Subcutaneous adipose tissue (tissue), 4 donors: ENCODE results near the gene CATSPERD. TPM values are rescaled to one million over a fixed set of nuclear protein-coding genes. Genes with fewer than 3 reads are reported as not detected.

ENCODE experiments used
- total RNA-seq, 4 donors: library from RNA; depleted of rRNA; stranded (reverse); fragments of >200 nt; gene quantifications; one replicate each; pipeline ENCODE4 v1.1.0, GENCODE V29; 2016
- TF ChIP-seq, protein P1 (sequence below): fragments of 450-650 bp; IDR thresholded peaks from one replicate; pipeline ENCODE4 v1.5.1; 2016; ENCODE audit warnings: low read depth, mild to moderate bottlenecking, control low read depth, antibody characterized with exemption, moderate library complexity

Gene CATSPERD
- total RNA-seq, 4 donors from 2014 or later, result not detected

DNA sequence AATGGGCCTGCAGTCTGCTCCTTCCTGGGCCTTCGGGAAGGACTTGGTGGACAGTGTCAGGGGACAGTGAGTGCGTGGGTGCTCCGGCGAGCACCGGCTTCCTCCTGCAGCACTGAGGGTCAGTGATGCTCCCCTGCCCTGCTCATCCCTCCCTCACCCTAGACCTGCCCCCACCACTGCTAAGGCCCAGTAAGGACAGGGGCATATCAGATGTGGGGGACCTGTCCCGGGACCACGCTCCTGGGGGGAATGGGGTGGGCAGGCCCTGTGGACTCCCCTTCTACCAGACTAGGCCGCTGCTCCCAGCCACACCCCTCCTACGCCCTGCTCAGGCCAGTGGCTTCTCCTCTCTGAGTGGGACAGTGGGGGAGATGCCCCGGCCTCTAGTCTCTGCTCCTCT is 43.3 kb upstream of the CATSPERD start:
- TF ChIP-seq, protein P1, sequence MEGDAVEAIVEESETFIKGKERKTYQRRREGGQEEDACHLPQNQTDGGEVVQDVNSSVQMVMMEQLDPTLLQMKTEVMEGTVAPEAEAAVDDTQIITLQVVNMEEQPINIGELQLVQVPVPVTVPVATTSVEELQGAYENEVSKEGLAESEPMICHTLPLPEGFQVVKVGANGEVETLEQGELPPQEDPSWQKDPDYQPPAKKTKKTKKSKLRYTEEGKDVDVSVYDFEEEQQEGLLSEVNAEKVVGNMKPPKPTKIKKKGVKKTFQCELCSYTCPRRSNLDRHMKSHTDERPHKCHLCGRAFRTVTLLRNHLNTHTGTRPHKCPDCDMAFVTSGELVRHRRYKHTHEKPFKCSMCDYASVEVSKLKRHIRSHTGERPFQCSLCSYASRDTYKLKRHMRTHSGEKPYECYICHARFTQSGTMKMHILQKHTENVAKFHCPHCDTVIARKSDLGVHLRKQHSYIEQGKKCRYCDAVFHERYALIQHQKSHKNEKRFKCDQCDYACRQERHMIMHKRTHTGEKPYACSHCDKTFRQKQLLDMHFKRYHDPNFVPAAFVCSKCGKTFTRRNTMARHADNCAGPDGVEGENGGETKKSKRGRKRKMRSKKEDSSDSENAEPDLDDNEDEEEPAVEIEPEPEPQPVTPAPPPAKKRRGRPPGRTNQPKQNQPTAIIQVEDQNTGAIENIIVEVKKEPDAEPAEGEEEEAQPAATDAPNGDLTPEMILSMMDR, result no peak

DNA sequence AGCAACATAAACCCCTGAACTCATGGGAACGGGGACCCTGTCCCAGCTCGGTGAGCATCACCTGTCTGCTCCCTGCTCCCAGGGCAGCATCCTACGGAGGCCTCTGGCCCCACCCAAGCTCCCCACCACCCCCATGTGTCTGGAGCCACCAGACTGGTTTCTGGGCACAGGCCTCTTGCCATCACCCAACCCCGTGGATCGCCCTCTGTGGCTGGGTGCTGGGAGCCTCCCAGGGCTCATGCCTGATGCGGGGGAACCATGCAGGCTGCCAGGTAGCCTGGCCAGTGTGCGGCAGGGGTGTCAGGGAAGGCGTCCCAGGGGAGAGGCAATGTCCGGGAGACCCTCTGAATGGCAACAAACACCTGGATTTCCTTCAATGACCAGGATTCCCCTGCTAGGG is 42.9 kb upstream of the CATSPERD start:
- TF ChIP-seq, protein P1, result no peak

DNA sequence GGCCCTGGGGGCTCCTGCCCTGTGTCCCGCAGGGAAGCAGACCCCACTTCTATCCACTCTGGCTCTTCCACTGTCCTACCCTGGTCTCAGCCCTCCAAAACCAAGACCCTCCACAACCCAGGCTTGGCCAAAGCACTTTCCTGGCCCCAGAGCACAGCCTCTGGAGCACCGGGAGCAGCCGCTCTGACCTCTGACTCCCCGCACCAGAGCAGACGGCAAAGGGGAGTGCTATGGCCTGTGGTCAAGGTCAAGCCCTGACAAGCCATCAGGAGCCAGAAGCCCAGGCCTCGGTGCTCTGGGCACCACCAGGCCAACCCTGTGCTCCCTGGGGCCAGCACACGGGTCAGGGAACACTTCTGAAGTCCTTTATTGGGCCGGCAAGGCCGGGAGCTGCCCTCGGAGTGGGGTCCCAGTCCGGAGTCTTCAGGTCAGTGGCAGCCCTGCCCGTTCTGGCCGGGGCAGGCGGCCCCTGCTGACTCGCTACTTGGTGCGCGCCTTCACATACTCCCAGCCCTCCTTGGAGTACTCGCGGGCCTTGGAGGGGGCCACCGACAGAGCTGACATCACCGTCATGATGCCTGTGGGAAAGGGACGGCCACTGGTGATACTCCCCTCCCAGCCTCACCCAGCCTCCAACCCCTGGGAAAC is 42.2 kb upstream of the CATSPERD start:
- TF ChIP-seq, protein P1, result no peak

DNA sequence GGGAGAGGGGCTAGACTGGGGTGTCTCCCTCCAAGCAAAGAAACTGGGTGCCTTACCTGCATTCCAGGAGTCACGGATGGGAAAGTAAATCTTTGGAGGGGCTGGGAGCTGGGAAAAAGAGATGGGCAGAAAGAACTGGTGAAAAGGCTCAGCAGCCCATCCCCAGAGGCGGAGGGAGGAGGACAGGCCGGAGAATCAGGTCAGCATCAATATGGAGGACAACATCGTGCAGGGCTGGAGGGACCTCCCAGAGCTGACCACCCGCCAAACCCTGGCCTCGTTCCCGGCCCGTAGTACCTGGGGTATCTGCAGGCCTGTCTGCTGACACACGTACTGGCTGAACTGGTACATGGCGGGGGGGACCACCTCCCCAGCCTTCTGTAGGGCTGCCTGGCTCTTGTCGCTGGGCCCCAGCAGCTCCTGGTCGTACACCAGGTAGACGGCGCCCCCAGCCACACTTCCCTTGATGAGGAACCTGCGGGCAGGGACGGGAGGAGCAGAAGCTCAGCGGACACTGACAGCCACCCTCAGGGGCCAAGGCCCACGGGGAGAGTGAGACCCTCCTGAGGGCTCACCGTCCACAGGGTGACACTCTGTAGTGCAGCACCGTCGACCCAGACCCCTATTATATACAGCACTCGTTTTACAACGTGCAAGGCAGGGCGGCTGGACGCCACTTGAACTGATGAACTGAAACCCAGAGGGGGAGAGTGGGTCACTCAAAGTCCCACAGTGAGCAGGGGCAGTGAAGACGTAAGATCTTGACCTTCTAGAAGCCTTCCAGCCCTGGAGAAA is 41.0 kb upstream of the CATSPERD start:
- TF ChIP-seq, protein P1, result no peak

DNA sequence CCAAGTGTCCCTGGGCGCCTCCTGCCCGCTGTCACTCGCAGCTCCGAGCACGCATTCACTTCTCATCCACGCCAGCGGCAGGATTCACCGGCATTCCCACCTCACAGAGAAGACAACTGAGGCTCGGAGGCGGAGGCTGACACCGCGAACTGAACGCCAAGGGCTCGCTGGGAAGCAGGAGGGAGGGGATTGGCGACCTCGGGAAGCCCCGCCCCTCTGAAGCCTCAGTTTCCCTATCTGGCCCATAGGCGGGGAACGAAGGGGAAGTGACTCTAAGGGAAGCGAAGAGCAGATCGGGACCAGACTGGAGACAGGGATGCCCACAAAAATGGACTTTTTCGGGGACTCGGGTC is 40.4 kb upstream of the CATSPERD start:
- TF ChIP-seq, protein P1, result no peak

DNA sequence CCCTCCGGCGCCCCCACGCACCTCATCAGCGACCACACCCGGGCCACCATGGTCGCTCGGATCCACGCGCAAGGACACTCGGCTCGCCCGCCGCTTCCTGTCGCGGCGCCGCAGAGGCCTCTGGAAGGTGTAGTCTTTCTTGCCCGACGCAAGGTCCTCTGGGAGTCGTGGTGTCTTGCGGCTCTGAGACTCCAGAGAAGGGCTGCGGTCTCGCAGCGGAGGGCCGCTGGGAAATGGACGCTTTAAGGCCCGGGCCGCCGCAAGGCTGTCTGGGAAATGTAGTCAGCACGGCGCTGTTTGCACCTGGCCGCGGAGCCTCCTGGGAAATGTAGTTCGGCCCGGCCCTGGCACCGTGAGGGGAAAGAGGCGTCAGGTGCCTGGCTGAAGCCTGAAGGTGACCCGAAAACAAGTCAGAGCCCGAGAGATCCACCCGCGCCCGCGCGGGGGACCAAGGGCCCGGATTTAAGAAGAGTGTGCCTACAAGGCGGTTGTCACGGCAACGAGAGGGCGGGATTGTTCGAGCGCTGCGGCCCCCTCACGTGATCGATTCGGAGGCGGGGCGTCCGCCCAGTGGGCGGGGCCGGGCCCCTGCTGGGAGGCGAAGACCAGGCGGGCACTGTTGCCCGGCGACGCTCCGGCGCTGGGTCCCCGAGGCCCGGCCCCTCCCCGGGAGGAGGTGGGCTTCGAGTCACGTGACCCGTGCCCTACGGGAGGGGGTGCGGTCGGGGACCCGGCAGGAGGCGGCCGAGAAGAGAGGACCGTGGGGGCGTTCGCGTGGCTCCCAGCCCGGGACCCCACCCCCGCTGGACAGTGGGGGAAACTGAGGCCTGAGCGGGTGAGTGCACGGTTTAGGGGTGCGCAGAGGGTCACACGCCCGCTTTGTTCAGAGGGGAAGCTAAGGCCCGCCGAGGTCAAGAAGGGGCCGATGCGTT is 39.7 kb upstream of the CATSPERD start, which contains the start of the genes HSD11B1L and MICOS13:
HSD11B1L (plus strand) TSS at position 591 of the 932 bp plus-strand sequence. CDS start 3,806 bp downstream, outside the sequence.
MICOS13 (minus strand) TSS at position 80 of the 932 bp plus-strand sequence; CDS start at position 50, 30 bp downstream.
- TF ChIP-seq, protein P1, result no peak
